ENCODE data around the gene VAMP7.
"Not testable (repeated sequence)": the region's sequence is repeated elsewhere in the genome, so short reads cannot be mapped to it uniquely, and the experiment has no call there.

- not testable (repeated sequence) for TF ChIP-seq CTCF, POLR2A (IDR thresholded peaks at IDR 0.05)
Observed at GRCh38 chrX:155972241-155972640, 91.1 kb downstream of the VAMP7 start.

All from Peyer's patch (tissue), 4 donors.